DOHH2 (cell line): ENCODE results near the gene PLSCR2.
"Not testable (repeated sequence)": the region's sequence is repeated elsewhere in the genome, so short reads cannot be mapped to it uniquely, and the experiment has no call there.

ENCODE experiments used
- CTCF ChIP-seq: fragments of 200-600 bp; sonication (generic); IDR thresholded peaks from one replicate; pipeline ENCODE4 v1.5.1; 2014; ENCODE audit warnings: antibody characterized with exemption, mild to moderate bottlenecking, low read depth, low read length; ENCODE audit not compliant: poor library complexity, severe bottlenecking
- EZH2phosphoT487 ChIP-seq: fragments of 200-600 bp; sonication (generic); IDR thresholded peaks from 2 replicates; pipeline ENCODE4 v1.6.1; 2017; ENCODE audit warnings: borderline replicate concordance, mild to moderate bottlenecking, antibody characterized with exemption, low read length, moderate library complexity, mixed read lengths

GRCh38 chr3:146412711-146413110, 56.6 kb downstream of the PLSCR2 start:
- TF ChIP-seq CTCF, EZH2phosphoT487: not testable (repeated sequence)
